ENCODE results near the gene CCDC74A.

DNA sequence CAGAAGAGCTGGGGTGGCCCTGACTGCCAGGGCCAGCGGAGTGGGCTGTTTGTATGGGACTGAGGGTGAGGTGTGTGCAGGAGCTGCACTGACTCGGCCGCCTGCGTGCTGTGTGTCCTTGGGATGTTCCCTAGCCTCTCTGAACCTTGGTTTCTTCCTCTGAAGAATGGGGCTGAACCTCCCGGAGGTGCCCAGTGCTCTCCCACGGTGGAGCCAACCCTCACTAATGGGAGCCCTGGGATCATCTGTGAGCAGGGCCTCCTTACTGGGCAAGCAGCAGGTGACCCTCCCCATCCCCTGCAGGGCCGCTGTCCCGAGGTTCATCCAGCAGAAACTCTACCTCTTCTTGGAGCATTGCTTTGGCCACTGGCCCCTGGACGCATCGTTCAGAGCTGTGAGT lies 11.7 kb upstream of the CCDC74A start:
- no peak for TF ChIP-seq CBX2 (IDR thresholded peaks at IDR 0.05; ENCODE audit: insufficient read depth, low read length, poor library complexity, severe bottlenecking)
- TF ChIP-seq, protein P1, sequence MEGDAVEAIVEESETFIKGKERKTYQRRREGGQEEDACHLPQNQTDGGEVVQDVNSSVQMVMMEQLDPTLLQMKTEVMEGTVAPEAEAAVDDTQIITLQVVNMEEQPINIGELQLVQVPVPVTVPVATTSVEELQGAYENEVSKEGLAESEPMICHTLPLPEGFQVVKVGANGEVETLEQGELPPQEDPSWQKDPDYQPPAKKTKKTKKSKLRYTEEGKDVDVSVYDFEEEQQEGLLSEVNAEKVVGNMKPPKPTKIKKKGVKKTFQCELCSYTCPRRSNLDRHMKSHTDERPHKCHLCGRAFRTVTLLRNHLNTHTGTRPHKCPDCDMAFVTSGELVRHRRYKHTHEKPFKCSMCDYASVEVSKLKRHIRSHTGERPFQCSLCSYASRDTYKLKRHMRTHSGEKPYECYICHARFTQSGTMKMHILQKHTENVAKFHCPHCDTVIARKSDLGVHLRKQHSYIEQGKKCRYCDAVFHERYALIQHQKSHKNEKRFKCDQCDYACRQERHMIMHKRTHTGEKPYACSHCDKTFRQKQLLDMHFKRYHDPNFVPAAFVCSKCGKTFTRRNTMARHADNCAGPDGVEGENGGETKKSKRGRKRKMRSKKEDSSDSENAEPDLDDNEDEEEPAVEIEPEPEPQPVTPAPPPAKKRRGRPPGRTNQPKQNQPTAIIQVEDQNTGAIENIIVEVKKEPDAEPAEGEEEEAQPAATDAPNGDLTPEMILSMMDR (IDR thresholded peaks at IDR 0.05 in 2 of 3, conservative IDR thresholded peaks at IDR 0.05 in 1 of 3; ENCODE audit: insufficient read depth in 2 of 3, low read depth in 1 of 3, low read length in 3 of 3), result no peak
- TF ChIP-seq CREB1 (IDR thresholded peaks at IDR 0.05), result no peak
- TF ChIP-seq CREB1 (CRISPR knock-in tag; IDR thresholded peaks at IDR 0.05), result no peak
- TF ChIP-seq, protein P2, sequence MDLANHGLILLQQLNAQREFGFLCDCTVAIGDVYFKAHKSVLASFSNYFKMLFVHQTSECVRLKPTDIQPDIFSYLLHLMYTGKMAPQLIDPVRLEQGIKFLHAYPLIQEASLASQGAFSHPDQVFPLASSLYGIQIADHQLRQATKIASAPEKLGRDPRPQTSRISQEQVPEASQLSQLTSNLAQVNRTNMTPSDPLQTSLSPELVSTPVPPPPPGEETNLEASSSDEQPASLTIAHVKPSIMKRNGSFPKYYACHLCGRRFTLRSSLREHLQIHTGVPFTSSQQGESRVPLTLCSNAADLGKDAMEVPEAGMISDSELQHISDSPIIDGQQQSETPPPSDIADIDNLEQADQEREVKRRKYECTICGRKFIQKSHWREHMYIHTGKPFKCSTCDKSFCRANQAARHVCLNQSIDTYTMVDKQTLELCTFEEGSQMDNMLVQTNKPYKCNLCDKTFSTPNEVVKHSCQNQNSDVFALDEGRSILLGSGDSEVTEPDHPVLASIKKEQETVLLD (IDR thresholded peaks at IDR 0.05), result no peak
- TF ChIP-seq POLR2AphosphoS2 (IDR thresholded peaks at IDR 0.05; ENCODE audit: low read length), result no peak
- TF ChIP-seq NR2C2 (CRISPR knock-in tag; IDR thresholded peaks at IDR 0.05), result no peak
- no peak for TF ChIP-seq NR2C2 (tag; IDR thresholded peaks at IDR 0.05)
- TF ChIP-seq, protein P3, sequence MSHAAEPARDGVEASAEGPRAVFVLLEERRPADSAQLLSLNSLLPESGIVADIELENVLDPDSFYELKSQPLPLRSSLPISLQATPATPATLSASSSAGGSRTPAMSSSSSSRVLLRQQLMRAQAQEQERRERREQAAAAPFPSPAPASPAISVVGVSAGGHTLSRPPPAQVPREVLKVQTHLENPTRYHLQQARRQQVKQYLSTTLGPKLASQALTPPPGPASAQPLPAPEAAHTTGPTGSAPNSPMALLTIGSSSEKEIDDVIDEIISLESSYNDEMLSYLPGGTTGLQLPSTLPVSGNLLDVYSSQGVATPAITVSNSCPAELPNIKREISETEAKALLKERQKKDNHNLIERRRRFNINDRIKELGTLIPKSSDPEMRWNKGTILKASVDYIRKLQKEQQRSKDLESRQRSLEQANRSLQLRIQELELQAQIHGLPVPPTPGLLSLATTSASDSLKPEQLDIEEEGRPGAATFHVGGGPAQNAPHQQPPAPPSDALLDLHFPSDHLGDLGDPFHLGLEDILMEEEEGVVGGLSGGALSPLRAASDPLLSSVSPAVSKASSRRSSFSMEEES (CRISPR knock-in tag; IDR thresholded peaks at IDR 0.05), result no peak
- no peak for TF ChIP-seq U2AF1 (optimal IDR thresholded peaks at IDR 0.05; ENCODE audit: low read depth, low read length)
- no peak for TF ChIP-seq ZNF561 (CRISPR knock-in tag; conservative IDR thresholded peaks at IDR 0.05)
- TF ChIP-seq JUNB (CRISPR knock-in tag; conservative IDR thresholded peaks at IDR 0.05), result no peak
- TF ChIP-seq, protein P4, sequence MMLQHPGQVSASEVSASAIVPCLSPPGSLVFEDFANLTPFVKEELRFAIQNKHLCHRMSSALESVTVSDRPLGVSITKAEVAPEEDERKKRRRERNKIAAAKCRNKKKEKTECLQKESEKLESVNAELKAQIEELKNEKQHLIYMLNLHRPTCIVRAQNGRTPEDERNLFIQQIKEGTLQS (IDR thresholded peaks at IDR 0.05), result no peak
- TF ChIP-seq, protein P4 (CRISPR knock-in tag; conservative IDR thresholded peaks at IDR 0.05), result no peak
- no peak for TF ChIP-seq MYC (IDR thresholded peaks at IDR 0.05; ENCODE audit: low read depth, low read length)
- no peak for TF ChIP-seq MYC (CRISPR knock-in tag; IDR thresholded peaks at IDR 0.05; ENCODE audit: borderline replicate concordance, low read depth)
- TF ChIP-seq RAD21 (CRISPR knock-in tag; conservative IDR thresholded peaks at IDR 0.05 in 1 of 2, IDR thresholded peaks at IDR 0.05 in 1 of 2), result no peak

All from K562 (cell line).